ENCODE results near the gene RFX7. TPM values are rescaled to one million over a fixed set of nuclear protein-coding genes. Genes with fewer than 3 reads are reported as not detected.

The RFX7 gene
- total RNA-seq, 1 donor from 2014 or later: 57.2 TPM

GRCh38 chr15:56128081-56128480 lies 115.6 kb downstream of the RFX7 start:
- Mint-ChIP-seq H3K36me3 (ENCODE audit: low read depth) (peaks cover 72% of the 10 kb centered on the region), H3K4me3 (no peak overlapping the region), H3K27me3 (ENCODE audit: low read depth) (no peaks in the 10 kb centered on the region), H3K27ac (ENCODE audit: unreplicated experiment) (no peak overlapping the region), H3K4me1 (no peaks in the 10 kb centered on the region), H3K9me3 (peaks cover 33% of the 10 kb centered on the region)
- no peak for DNase-seq (ENCODE audit: low read depth, low spot score)
- TF ChIP-seq CTCF (conservative IDR thresholded peaks at IDR 0.05): no peak

- Mint-ChIP-seq H3K36me3 (ENCODE audit: low read depth) (peaks cover 87% of the 10 kb centered on the region), H3K27me3 (ENCODE audit: low read depth) (no peaks in the 10 kb centered on the region), H3K4me3 (no peak overlapping the region), H3K27ac (ENCODE audit: unreplicated experiment) (no peak overlapping the region), H3K9me3 (peaks cover 33% of the 10 kb centered on the region), H3K4me1 (no peaks in the 10 kb centered on the region)
- TF ChIP-seq CTCF (conservative IDR thresholded peaks at IDR 0.05): no peak
- DNase-seq (ENCODE audit: low read depth, low spot score): no peak
Observed at GRCh38 chr15:56126409-56126808, 117.3 kb downstream of the RFX7 start.

GRCh38 chr15:56124391-56124790 lies 119.3 kb downstream of the RFX7 start:
- no peaks in the 10 kb centered on the region for H3K4me1 Mint-ChIP-seq
- no peak for TF ChIP-seq CTCF (conservative IDR thresholded peaks at IDR 0.05)

GRCh38 chr15:56105855-56106254 lies 137.8 kb downstream of the RFX7 start:
- H3K36me3 Mint-ChIP-seq (ENCODE audit: low read depth): peaks cover 26% of the 10 kb centered on the region
- no peak for TF ChIP-seq CTCF (conservative IDR thresholded peaks at IDR 0.05)
- DNase-seq (ENCODE audit: low read depth, low spot score): no peak
- no peak overlapping the region for H3K4me3 Mint-ChIP-seq
- no peaks in the 10 kb centered on the region for H3K27me3 Mint-ChIP-seq (ENCODE audit: low read depth)
- H3K9me3 Mint-ChIP-seq: peaks cover 9% of the 10 kb centered on the region
- H3K4me1 Mint-ChIP-seq: no peaks in the 10 kb centered on the region
- no peak overlapping the region for H3K27ac Mint-ChIP-seq (ENCODE audit: unreplicated experiment)

More at GRCh38 chr15:56124391-56124790, 119.3 kb downstream of the RFX7 start:
- H3K9me3 Mint-ChIP-seq: peaks cover 39% of the 10 kb centered on the region
- H3K4me3 Mint-ChIP-seq: no peak overlapping the region
- no peak overlapping the region for H3K27ac Mint-ChIP-seq (ENCODE audit: unreplicated experiment)
- H3K36me3 Mint-ChIP-seq (ENCODE audit: low read depth): peaks cover 86% of the 10 kb centered on the region
- H3K27me3 Mint-ChIP-seq (ENCODE audit: low read depth): no peaks in the 10 kb centered on the region
- DNase-seq (ENCODE audit: low read depth, low spot score): no peak

- Mint-ChIP-seq H3K36me3 (ENCODE audit: low read depth) (peaks cover 18% of the 10 kb centered on the region), H3K4me1 (no peaks in the 10 kb centered on the region), H3K27me3 (ENCODE audit: low read depth) (no peaks in the 10 kb centered on the region), H3K4me3 (no peak overlapping the region), H3K27ac (ENCODE audit: unreplicated experiment) (no peak overlapping the region), H3K9me3 (no peaks in the 10 kb centered on the region)
- no peak for TF ChIP-seq CTCF (conservative IDR thresholded peaks at IDR 0.05)
- no peak for DNase-seq (ENCODE audit: low read depth, low spot score)
Observed at GRCh38 chr15:56102441-56102840, 141.2 kb downstream of the RFX7 start.

GRCh38 chr15:56099311-56099710 lies 144.4 kb downstream of the RFX7 start:
- no peaks in the 10 kb centered on the region for H3K27me3 Mint-ChIP-seq (ENCODE audit: low read depth)
- peaks cover 30% of the 10 kb centered on the region for H3K36me3 Mint-ChIP-seq (ENCODE audit: low read depth)
- no peaks in the 10 kb centered on the region for H3K4me1 Mint-ChIP-seq
- H3K27ac Mint-ChIP-seq (ENCODE audit: unreplicated experiment): no peak overlapping the region
- DNase-seq (ENCODE audit: low read depth, low spot score): no peak
- no peak for TF ChIP-seq CTCF (conservative IDR thresholded peaks at IDR 0.05)
- H3K9me3 Mint-ChIP-seq: no peaks in the 10 kb centered on the region
- H3K4me3 Mint-ChIP-seq: no peak overlapping the region
